Measurements from ENCODE around the gene SDC3. TPM values are rescaled to one million over a fixed set of nuclear protein-coding genes. Genes with fewer than 3 reads are reported as not detected.

Gene SDC3
- total RNA-seq, 1 donor from 2014 or later: 0.71 TPM

DNA sequence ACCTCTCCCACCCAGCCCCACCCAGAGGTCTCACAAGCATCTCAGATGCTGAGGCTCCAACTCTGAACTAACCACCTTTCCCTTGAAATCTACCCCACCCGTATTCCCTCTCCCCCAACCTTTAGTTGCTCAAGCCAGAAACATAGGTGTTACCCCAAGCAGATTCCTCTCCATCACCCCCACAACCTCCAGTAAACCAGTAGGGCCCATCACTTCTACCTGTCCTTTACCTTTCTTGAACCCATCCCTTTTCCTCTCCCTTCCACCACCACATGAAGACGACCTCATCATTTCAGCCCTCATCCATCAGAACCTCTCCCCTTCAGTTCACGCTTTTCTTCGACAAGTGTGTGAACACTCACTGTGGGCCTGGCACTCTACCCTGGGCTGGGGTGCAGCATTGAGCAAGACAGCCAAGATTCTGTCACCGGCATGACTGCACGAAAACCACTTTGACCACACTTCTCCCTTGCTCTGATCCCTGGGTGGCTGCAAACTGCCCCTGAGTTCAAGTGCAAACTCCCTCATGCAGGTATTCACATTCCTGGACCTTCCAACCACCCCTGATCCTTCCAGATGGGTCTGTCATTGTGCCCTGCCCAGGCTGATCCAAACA lies 85.5 kb downstream of the SDC3 start:
- no peak for DNase-seq
- Mint-ChIP-seq H3K36me3 (ENCODE audit: low read depth) (no peaks in the 10 kb centered on the region), H3K4me3 (no peak overlapping the region), H3K27me3 (peaks cover 65% of the 10 kb centered on the region), H3K27ac (no peak overlapping the region), H3K4me1 (peaks cover 19% of the 10 kb centered on the region), H3K9me3 (no peaks in the 10 kb centered on the region)
- no peak for TF ChIP-seq CTCF (IDR thresholded peaks at IDR 0.05)
- ATAC-seq (ENCODE audit: low read depth): no peak
- CTCF ChIA-PET: no interaction called here
- POLR2A ChIA-PET: interaction anchor here (0.7 kb wide), 2 partner anchors 92 to 1240 kb away, joined by 3 read pairs; no protein-coding TSS in a partner anchor
- intact Hi-C loops (cut with micrococcal nuclease): no loop called here

GRCh38 chr1:30822006-30822405 lies 86.6 kb downstream of the SDC3 start:
- Mint-ChIP-seq H3K36me3 (ENCODE audit: low read depth) (no peaks in the 10 kb centered on the region), H3K9me3 (no peaks in the 10 kb centered on the region), H3K4me3 (no peak overlapping the region), H3K27me3 (peaks cover 68% of the 10 kb centered on the region), H3K27ac (no peak overlapping the region), H3K4me1 (peaks cover 19% of the 10 kb centered on the region)
- DNase-seq (no peak), ATAC-seq (ENCODE audit: low read depth) (no peak)
- intact Hi-C loops (cut with micrococcal nuclease): no loop called here
- ChIA-PET POLR2A (no interaction called here), CTCF (no interaction called here)
- TF ChIP-seq CTCF (IDR thresholded peaks at IDR 0.05): no peak

DNA sequence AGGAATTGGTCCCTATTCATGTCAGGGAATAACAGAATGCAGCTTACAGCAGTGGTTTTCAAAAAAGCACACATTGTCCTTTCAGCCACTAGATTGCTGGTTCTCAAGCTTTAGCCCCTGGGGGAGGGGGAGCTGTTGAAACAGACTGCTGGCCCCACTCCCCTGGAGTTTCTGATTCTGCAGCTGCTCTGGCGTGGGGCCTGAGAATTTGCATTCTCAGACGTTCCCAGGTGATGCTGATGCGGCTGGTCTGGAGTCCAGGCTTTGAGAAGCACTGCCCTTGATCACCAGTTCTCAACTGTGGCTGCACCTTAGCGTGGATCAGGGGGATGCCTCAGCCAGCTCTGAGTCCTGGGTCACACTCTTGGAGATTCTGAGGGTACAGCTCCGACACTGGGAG lies 88.3 kb downstream of the SDC3 start:
- CTCF ChIA-PET: no interaction called here

More for the DNA sequence above, 88.3 kb downstream of the SDC3 start:
- ATAC-seq (ENCODE audit: low read depth): no peak
- intact Hi-C loops (cut with micrococcal nuclease): no loop called here
- TF ChIP-seq CTCF (IDR thresholded peaks at IDR 0.05): no peak
- DNase-seq: no peak
- Mint-ChIP-seq H3K9me3 (no peaks in the 10 kb centered on the region), H3K27me3 (peaks cover 68% of the 10 kb centered on the region), H3K4me1 (peaks cover 18% of the 10 kb centered on the region), H3K4me3 (no peak overlapping the region), H3K27ac (no peak overlapping the region), H3K36me3 (ENCODE audit: low read depth) (no peaks in the 10 kb centered on the region)
- POLR2A ChIA-PET: interaction anchor here (0.5 kb wide), 1 partner anchor 86 kb away, joined by 7 read pairs; no protein-coding TSS in a partner anchor

Other genes with a start within 250 kb of the SDC3 start
- 0.93 and 1.2 TPM in 2 replicates for gene MATN1, start 185.2 kb downstream of the SDC3 start, total RNA-seq
- 726 and 766 TPM in 2 replicates for gene LAPTM5, start 151.0 kb downstream of the SDC3 start, total RNA-seq
- 132 and 137 TPM in 2 replicates for gene PUM1, start 157.0 kb upstream of the SDC3 start, total RNA-seq

Data from activated B cell treated with CpG ODN at 0.5 μM for 24 hours (primary cell).